HepG2 (cell line): Measurements from ENCODE around the gene NCOA1. TPM values are rescaled to one million over a fixed set of nuclear protein-coding genes. Genes with fewer than 3 reads are reported as not detected.

Experiments used
- ATAC-seq: fragments of 200-7000 bp; cut with Tn5 transposase; 3 replicates; pipeline ENCODE4 v1.9.1; 2020; ENCODE audit warnings: mild to moderate bottlenecking, moderate library complexity
- BruUV-seq: library from RNA; stranded (reverse); fragments of 400-500 nt; replicated peaks from 2 replicates; lab custom pipeline; 2021; lab: Mats Ljungman, UMichigan
- CTCF ChIA-PET: fragments of 300-600 bp; formaldehyde crosslinking; extraction: SDS; loops from one replicate; lab custom pipeline; 2021; ENCODE audit warnings: low total read pairs, inconsistent platforms, low intra/inter-chr PET ratio; lab: Yijun Ruan, JAX
- POLR2A ChIA-PET: fragments of 350-600 bp; sonication (Branson Sonifier 250); formaldehyde crosslinking; loops from one replicate; lab custom pipeline; 2020; ENCODE audit warnings: antibody characterized with exemption, inconsistent platforms; lab: Yijun Ruan, JAX
- DNase-seq: peaks from one replicate; pipeline ENCODE4 v3.0.0-alpha.2; 2015; ENCODE audit warnings: low spot score
- FAIRE-seq: peaks from 3 replicates; lab custom pipeline; 2011; peaks lifted over from hg19 to GRCh38; lab: Jason Lieb, UNC
- H2AFZ ChIP-seq: one replicate; pipeline ENCODE4 v1.6.1; 2011; ENCODE audit warnings: low read length, inconsistent platforms
- H3K27ac ChIP-seq: fragments of 300-600 bp; 3 replicates; pipeline ENCODE4 v1.8.0; 2011; ENCODE audit warnings: mixed run types, mild to moderate bottlenecking, mixed read lengths, low read length, inconsistent platforms; ENCODE audit not compliant: insufficient read depth; ENCODE audit errors: extremely low read length
- H3K27me3 ChIP-seq, 2 experiments: fragments of 200-600 bp in 1 of 2; 2 replicates in 1 of 2; 3 replicates in 1 of 2; pipeline versions ENCODE4 v1.6.0 to v1.8.0; 2011; ENCODE audit warnings: low read length in 2 of 2, mild to moderate bottlenecking in 2 of 2, moderate library complexity in 2 of 2, inconsistent platforms in 1 of 2; ENCODE audit not compliant: insufficient read depth in 2 of 2, control insufficient read depth in 1 of 2
- H3K36me3 ChIP-seq, 2 experiments: fragments of 200-600 bp in 1 of 2; replicated peaks in 1 of 2; 2 replicates in 1 of 2; 3 replicates in 1 of 2; pipeline versions ENCODE4 v1.5.1 to v1.8.0; 2011; ENCODE audit warnings: low read length in 2 of 2, inconsistent platforms in 1 of 2; ENCODE audit not compliant: insufficient read depth in 2 of 2, control insufficient read depth in 1 of 2
- H3K4me1 ChIP-seq: 2 replicates; pipeline ENCODE4 v1.5.1; 2012; ENCODE audit warnings: low read length, inconsistent platforms; ENCODE audit not compliant: insufficient read depth
- H3K4me2 ChIP-seq: 2 replicates; pipeline ENCODE4 v1.6.0; 2011; ENCODE audit warnings: low read depth, low read length, inconsistent platforms
- H3K4me3 ChIP-seq, 3 experiments: fragments of 200-600 bp in 1 of 3; sonication (generic), shearing (Covaris generic) in 1 of 3; replicated peaks in 1 of 3; 2 replicates each; pipeline ENCODE4 v1.5.1; 2011 to 2016; ENCODE audit warnings: low read length in 3 of 3, inconsistent platforms in 2 of 3, low read depth in 2 of 3, mild to moderate bottlenecking in 2 of 3, control low read depth in 1 of 3, mixed read lengths in 1 of 3; ENCODE audit not compliant: insufficient read depth in 1 of 3
- H3K79me2 ChIP-seq: one replicate; pipeline ENCODE4 v1.6.1; 2011; ENCODE audit warnings: low read length, inconsistent platforms; ENCODE audit not compliant: insufficient read depth
- H3K9ac ChIP-seq: 2 replicates; pipeline ENCODE4 v1.6.0; 2011; ENCODE audit warnings: mild to moderate bottlenecking, low read depth, low read length, inconsistent platforms; ENCODE audit not compliant: insufficient read depth
- H3K9me3 ChIP-seq: 2 replicates; pipeline ENCODE4 v1.5.1; 2012; ENCODE audit warnings: mild to moderate bottlenecking, low read length
- H4K20me1 ChIP-seq: 2 replicates; pipeline ENCODE4 v1.6.0; 2011; ENCODE audit warnings: inconsistent platforms, mild to moderate bottlenecking, low read length, moderate library complexity; ENCODE audit not compliant: insufficient read depth
- KDM5B ChIP-seq: sonication (generic); formaldehyde crosslinking; IDR thresholded peaks from 2 replicates; pipeline ENCODE4 v1.4.0; 2020; ENCODE audit warnings: missing genetic modification reagents, mild to moderate bottlenecking, borderline replicate concordance
- MEF2D ChIP-seq: sonication (generic); formaldehyde crosslinking; IDR thresholded peaks from 2 replicates; pipeline ENCODE4 v1.5.1; 2020; ENCODE audit warnings: mild to moderate bottlenecking, missing genetic modification reagents
- MYC ChIP-seq: sonication (generic); formaldehyde crosslinking; IDR thresholded peaks from 2 replicates; pipeline ENCODE4 v1.9.0; 2021; ENCODE audit warnings: missing genetic modification reagents, borderline replicate concordance
- PCBP1 ChIP-seq: fragments of 200-400 bp; formaldehyde crosslinking; IDR thresholded peaks from 2 replicates; pipeline ENCODE4 v1.6.1; 2017; ENCODE audit warnings: mild to moderate bottlenecking, low read depth, low read length, borderline replicate concordance
- RARA ChIP-seq: IDR thresholded peaks from 2 replicates; pipeline ENCODE4 v1.6.1; 2016; ENCODE audit warnings: missing genetic modification reagents, missing compliant biosample characterization
- REXO4 ChIP-seq: sonication (generic); formaldehyde crosslinking; IDR thresholded peaks from 2 replicates; pipeline ENCODE4 v1.8.0; 2022; ENCODE audit warnings: missing genetic modification reagents, mild to moderate bottlenecking, borderline replicate concordance
- SYNCRIP ChIP-seq: fragments of 200-400 bp; formaldehyde crosslinking; IDR thresholded peaks from 2 replicates; pipeline ENCODE4 v1.6.1; 2018; ENCODE audit warnings: mild to moderate bottlenecking, low read depth, low read length; ENCODE audit not compliant: insufficient read depth
- ZBTB3 ChIP-seq: sonication (generic); formaldehyde crosslinking; IDR thresholded peaks from 2 replicates; pipeline ENCODE4 v1.4.0; 2020; ENCODE audit warnings: low read depth, mild to moderate bottlenecking, moderate library complexity, missing genetic modification reagents, borderline replicate concordance
- ZNF205 ChIP-seq: IDR thresholded peaks from 2 replicates; pipeline ENCODE4 v1.6.1; 2018; ENCODE audit warnings: missing biosample characterization, missing genetic modification reagents
- ZNF207 ChIP-seq: fragments of 450-650 bp; IDR thresholded peaks from 2 replicates; pipeline ENCODE4 v1.6.1; 2016; ENCODE audit warnings: antibody characterized with exemption, borderline replicate concordance
- ZNF546 ChIP-seq: sonication (generic); formaldehyde crosslinking; conservative IDR thresholded peaks from 2 replicates; pipeline ENCODE4 v1.8.1; 2023; ENCODE audit warnings: mild to moderate bottlenecking, missing genetic modification reagents
- ZNF572 ChIP-seq: sonication (generic); formaldehyde crosslinking; IDR thresholded peaks from 2 replicates; pipeline ENCODE4 v1.5.1; 2020; ENCODE audit warnings: mild to moderate bottlenecking, missing genetic modification reagents
- WGBS: methylation state at CpG from one replicate; pipeline ENCODE4 v1.1.6; 2017; ENCODE audit warnings: low lambda C conversion rate; 5-methylcytosine and 5-hydroxymethylcytosine counted together
- in situ Hi-C: cut with HindIII; loops from 2 replicates; pipeline ENCODE4 v1.10.0; 2017; ENCODE audit warnings: low pct_unique_long_range_greater_than_20kb; ENCODE audit not compliant: extremely low pct_ligation_motif_present
- intact Hi-C: fragments of 100-400 bp; cut with micrococcal nuclease; formaldehyde crosslinking; loops from one replicate; pipeline ENCODE4 v1.10.0; 2022; ENCODE audit not compliant: unreplicated experiment
- polyA plus RNA-seq, 8 experiments: library from polyadenylated mRNA; depleted of rRNA in 3 of 8; stranded (reverse) in 7 of 8; unstranded in 1 of 8; fragments of >200 nt; fragmentation: Illumina TruSeq in 4 of 8; extraction: Trizol in 4 of 8; gene quantifications; 2 replicates each; pipeline versions ENCODE4 v1.2.1 to v1.2.3, GENCODE V29; 2011 to 2016; ENCODE audit warnings: low read depth in 4 of 8, missing spikeins in 1 of 8, mixed read lengths in 1 of 8; ENCODE audit not compliant: insufficient read depth in 1 of 8
- total RNA-seq, 5 experiments: library from RNA; depleted of rRNA; stranded (reverse); fragments of >200 nt; fragmentation: Illumina TruSeq; extraction: Trizol; gene quantifications; 2 replicates each; pipeline ENCODE4 v1.2.3, GENCODE V29; 2016; ENCODE audit warnings: low read depth in 1 of 5
- TF ChIP-seq, protein P1 (sequence below): sonication (generic); formaldehyde crosslinking; IDR thresholded peaks from 2 replicates; pipeline ENCODE4 v1.5.1; 2020; ENCODE audit warnings: mild to moderate bottlenecking, moderate library complexity, missing genetic modification reagents
- TF ChIP-seq, protein P2 (sequence below): sonication (generic); formaldehyde crosslinking; conservative IDR thresholded peaks from 2 replicates; pipeline ENCODE4 v1.8.0; 2022; ENCODE audit warnings: mild to moderate bottlenecking, moderate library complexity, missing genetic modification reagents
- TF ChIP-seq, protein P3 (sequence below): sonication (generic); formaldehyde crosslinking; IDR thresholded peaks from 2 replicates; pipeline ENCODE4 v1.8.0; 2022; ENCODE audit warnings: missing genetic modification reagents, mild to moderate bottlenecking, borderline replicate concordance

NCOA1 gene
- total and polyA plus RNA-seq, 2 of the 13 experiments (the other 11 are each of a cell fraction or from before 2014, with no cell fraction given) = 10.0 to 10.4 TPM

DNA sequence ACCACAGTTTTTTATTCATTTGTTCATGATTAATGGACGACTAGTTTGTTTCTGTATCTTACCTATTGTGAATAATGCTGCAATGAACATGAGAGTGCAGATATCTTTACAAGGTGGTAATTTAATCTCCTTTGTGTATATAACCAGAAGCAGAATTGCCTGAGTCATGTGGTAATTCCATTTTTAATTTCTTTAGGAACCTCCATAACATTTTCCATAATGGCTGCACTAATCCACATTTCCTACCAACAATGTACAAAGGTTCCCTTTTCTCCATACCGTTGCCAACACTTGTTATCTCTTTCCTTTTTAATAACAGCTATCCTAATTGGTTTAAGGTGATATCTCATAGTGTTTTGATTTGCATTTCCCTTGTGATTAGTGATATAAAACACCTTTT lies 36.5 kb downstream of the NCOA1 start:
- H2AFZ ChIP-seq = no peak overlapping the region
- no TSS peak for BruUV-seq
- no peak for ATAC-seq
- CTCF ChIA-PET = no interaction called here
- TF ChIP-seq MYC (CRISPR knock-in tag) (no peak), PCBP1 (no peak), ZNF205 (no peak), REXO4 (CRISPR knock-in tag) (no peak), MEF2D (no peak), ZBTB3 (no peak), KDM5B (CRISPR knock-in tag) (no peak)
- TF ChIP-seq, protein P1, sequence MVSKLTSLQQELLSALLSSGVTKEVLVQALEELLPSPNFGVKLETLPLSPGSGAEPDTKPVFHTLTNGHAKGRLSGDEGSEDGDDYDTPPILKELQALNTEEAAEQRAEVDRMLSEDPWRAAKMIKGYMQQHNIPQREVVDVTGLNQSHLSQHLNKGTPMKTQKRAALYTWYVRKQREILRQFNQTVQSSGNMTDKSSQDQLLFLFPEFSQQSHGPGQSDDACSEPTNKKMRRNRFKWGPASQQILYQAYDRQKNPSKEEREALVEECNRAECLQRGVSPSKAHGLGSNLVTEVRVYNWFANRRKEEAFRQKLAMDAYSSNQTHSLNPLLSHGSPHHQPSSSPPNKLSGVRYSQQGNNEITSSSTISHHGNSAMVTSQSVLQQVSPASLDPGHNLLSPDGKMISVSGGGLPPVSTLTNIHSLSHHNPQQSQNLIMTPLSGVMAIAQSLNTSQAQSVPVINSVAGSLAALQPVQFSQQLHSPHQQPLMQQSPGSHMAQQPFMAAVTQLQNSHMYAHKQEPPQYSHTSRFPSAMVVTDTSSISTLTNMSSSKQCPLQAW = no peak
- H3K79me2 ChIP-seq = no peaks in the 10 kb centered on the region
- H3K4me3 ChIP-seq = no peak overlapping the region
- WGBS = 30% methylated on average over 2 of the region's 2 CpGs
- no peak overlapping the region for H3K4me2 ChIP-seq
- peaks cover 8% of the 10 kb centered on the region for H3K9me3 ChIP-seq
- POLR2A ChIA-PET = no interaction called here
- FAIRE-seq = no peak
- no peak for DNase-seq
- no peaks in the 10 kb centered on the region for H3K36me3 ChIP-seq
- in situ Hi-C loops (no loop called here), intact Hi-C loops (no loop called here)
- H3K27me3 ChIP-seq = no peaks in the 10 kb centered on the region
- H3K27ac ChIP-seq = no peak overlapping the region
- H3K4me1 ChIP-seq = no peaks in the 10 kb centered on the region
- H4K20me1 ChIP-seq = no peaks in the 10 kb centered on the region
- H3K9ac ChIP-seq = no peak overlapping the region

DNA sequence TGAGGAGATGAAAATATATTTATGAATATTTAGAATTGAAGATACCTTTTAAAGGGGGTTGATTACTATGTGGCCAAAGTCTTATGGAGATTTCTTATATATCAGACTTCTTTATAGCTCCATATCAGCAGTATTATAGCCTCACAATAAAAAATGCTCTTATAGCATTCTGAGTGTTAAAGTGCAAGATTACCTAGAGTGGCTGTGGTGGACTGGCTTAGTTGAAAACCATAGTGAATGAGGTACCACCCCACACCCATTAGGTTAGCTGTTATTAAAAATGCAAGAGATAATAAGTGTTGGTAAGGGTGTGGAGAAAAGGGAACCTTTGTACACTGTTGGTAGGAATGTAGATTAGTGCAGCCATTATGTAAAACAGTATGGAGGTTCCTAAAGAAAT lies 39.7 kb downstream of the NCOA1 start:
- DNase-seq = no peak
- H3K27me3 ChIP-seq = no peaks in the 10 kb centered on the region
- no peak for ATAC-seq
- TF ChIP-seq ZNF546 = no peak
- no peak for TF ChIP-seq ZNF572 (CRISPR knock-in tag)
- no peak for TF ChIP-seq SYNCRIP
- TF ChIP-seq RARA (CRISPR knock-in tag) = no peak
- TF ChIP-seq, protein P2, sequence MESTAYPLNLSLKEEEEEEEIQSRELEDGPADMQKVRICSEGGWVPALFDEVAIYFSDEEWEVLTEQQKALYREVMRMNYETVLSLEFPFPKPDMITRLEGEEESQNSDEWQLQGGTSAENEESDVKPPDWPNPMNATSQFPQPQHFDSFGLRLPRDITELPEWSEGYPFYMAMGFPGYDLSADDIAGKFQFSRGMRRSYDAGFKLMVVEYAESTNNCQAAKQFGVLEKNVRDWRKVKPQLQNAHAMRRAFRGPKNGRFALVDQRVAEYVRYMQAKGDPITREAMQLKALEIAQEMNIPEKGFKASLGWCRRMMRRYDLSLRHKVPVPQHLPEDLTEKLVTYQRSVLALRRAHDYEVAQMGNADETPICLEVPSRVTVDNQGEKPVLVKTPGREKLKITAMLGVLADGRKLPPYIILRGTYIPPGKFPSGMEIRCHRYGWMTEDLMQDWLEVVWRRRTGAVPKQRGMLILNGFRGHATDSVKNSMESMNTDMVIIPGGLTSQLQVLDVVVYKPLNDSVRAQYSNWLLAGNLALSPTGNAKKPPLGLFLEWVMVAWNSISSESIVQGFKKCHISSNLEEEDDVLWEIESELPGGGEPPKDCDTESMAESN (CRISPR knock-in tag) = no peak
- TF ChIP-seq ZNF207 = no peak
- TF ChIP-seq, protein P3, sequence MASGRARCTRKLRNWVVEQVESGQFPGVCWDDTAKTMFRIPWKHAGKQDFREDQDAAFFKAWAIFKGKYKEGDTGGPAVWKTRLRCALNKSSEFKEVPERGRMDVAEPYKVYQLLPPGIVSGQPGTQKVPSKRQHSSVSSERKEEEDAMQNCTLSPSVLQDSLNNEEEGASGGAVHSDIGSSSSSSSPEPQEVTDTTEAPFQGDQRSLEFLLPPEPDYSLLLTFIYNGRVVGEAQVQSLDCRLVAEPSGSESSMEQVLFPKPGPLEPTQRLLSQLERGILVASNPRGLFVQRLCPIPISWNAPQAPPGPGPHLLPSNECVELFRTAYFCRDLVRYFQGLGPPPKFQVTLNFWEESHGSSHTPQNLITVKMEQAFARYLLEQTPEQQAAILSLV (CRISPR knock-in tag) = no peak
- intact Hi-C loops = no loop called here
- H3K9ac ChIP-seq = no peak overlapping the region
- H3K36me3 ChIP-seq = no peaks in the 10 kb centered on the region
- peaks cover 8% of the 10 kb centered on the region for H3K9me3 ChIP-seq
- POLR2A ChIA-PET = no interaction called here
- no peaks in the 10 kb centered on the region for H4K20me1 ChIP-seq
- CTCF ChIA-PET = no interaction called here
- no peaks in the 10 kb centered on the region for H3K4me1 ChIP-seq
- no TSS peak for BruUV-seq
- no peak overlapping the region for H3K4me3 ChIP-seq
- no peak overlapping the region for H3K27ac ChIP-seq
- no peak overlapping the region for H2AFZ ChIP-seq
- in situ Hi-C loops = no loop called here
- FAIRE-seq = no peak
- H3K79me2 ChIP-seq = no peaks in the 10 kb centered on the region
- no peak overlapping the region for H3K4me2 ChIP-seq
